WTC11 (cell line): ENCODE data around the gene MKS1.

ENCODE experiments used
- ATF3 ChIP-seq: sonication (generic); formaldehyde crosslinking; conservative IDR thresholded peaks from 2 replicates; pipeline ENCODE4 v1.8.1; 2022; ENCODE audit warnings: mild to moderate bottlenecking, missing genetic modification reagents
- TEAD4 ChIP-seq: sonication (generic); formaldehyde crosslinking; IDR thresholded peaks from 2 replicates; pipeline ENCODE4 v1.8.0; 2022; ENCODE audit warnings: mild to moderate bottlenecking, missing genetic modification reagents

- TF ChIP-seq TEAD4 (CRISPR knock-in tag) (peak; percentile 95), ATF3 (CRISPR knock-in tag) (peak; percentile 86; the same call in 1 of the 2 replicates)
Observed at GRCh38 chr17:58249270-58250133, 30.4 kb upstream of the MKS1 start.
